ENCODE data around the gene NKX1-2.
A peak's percentile ranks its signal among the peaks of the same experiment; 100 is the strongest.

The NKX1-2 gene

GRCh38 chr10:124470544-124471434 is 21.0 kb upstream of the NKX1-2 start:
- no peak for TF ChIP-seq CTCF (IDR thresholded peaks at IDR 0.05; ENCODE audit: borderline replicate concordance, control extremely low read depth, extremely low read depth, insufficient read depth, missing control alignments)
- no peak for DNase-seq (ENCODE audit: low spot score)

GRCh38 chr10:124469956-124470484 is 20.2 kb upstream of the NKX1-2 start:
- in situ Hi-C loops (cut with MboI; ENCODE audit: low sequenced_read_pairs, unreplicated experiment), result no loop called here
- no peak for TF ChIP-seq CTCF (IDR thresholded peaks at IDR 0.05; ENCODE audit: borderline replicate concordance, control extremely low read depth, extremely low read depth, insufficient read depth, missing control alignments)
- no peak for DNase-seq (ENCODE audit: low spot score)

More at GRCh38 chr10:124470544-124471434, 21.0 kb upstream of the NKX1-2 start:
- in situ Hi-C loops (cut with MboI; ENCODE audit: low sequenced_read_pairs, unreplicated experiment), result no loop called here

- DNase-seq (ENCODE audit: low spot score), result no peak
- in situ Hi-C loops (cut with MboI; ENCODE audit: low sequenced_read_pairs, unreplicated experiment), result no loop called here
- no peak for TF ChIP-seq CTCF (IDR thresholded peaks at IDR 0.05; ENCODE audit: borderline replicate concordance, control extremely low read depth, extremely low read depth, insufficient read depth, missing control alignments)
These were observed 18.8 kb upstream of the NKX1-2 start for GRCh38 chr10:124468624-124469023.

GRCh38 chr10:124467165-124467564 is 17.3 kb upstream of the NKX1-2 start:
- in situ Hi-C loops (cut with MboI; ENCODE audit: low sequenced_read_pairs, unreplicated experiment), result no loop called here
- no peak for DNase-seq (ENCODE audit: low spot score)
- TF ChIP-seq CTCF (IDR thresholded peaks at IDR 0.05; ENCODE audit: borderline replicate concordance, control extremely low read depth, extremely low read depth, insufficient read depth, missing control alignments), result no peak

- no peak for TF ChIP-seq CTCF (IDR thresholded peaks at IDR 0.05; ENCODE audit: borderline replicate concordance, control extremely low read depth, extremely low read depth, insufficient read depth, missing control alignments)
- in situ Hi-C loops (cut with MboI; ENCODE audit: low sequenced_read_pairs, unreplicated experiment), result no loop called here
- DNase-seq (ENCODE audit: low spot score), result no peak
These were observed 16.1 kb upstream of the NKX1-2 start for GRCh38 chr10:124465777-124466488.

- TF ChIP-seq CTCF (IDR thresholded peaks at IDR 0.05; ENCODE audit: borderline replicate concordance, control extremely low read depth, extremely low read depth, insufficient read depth, missing control alignments), result no peak
- in situ Hi-C loops (cut with MboI; ENCODE audit: low sequenced_read_pairs, unreplicated experiment), result no loop called here
- peak; percentile 68 for DNase-seq (ENCODE audit: low spot score)
These were observed 15.4 kb upstream of the NKX1-2 start for GRCh38 chr10:124465003-124465776.
